ENCODE results near the gene PRKG1.

DNA sequence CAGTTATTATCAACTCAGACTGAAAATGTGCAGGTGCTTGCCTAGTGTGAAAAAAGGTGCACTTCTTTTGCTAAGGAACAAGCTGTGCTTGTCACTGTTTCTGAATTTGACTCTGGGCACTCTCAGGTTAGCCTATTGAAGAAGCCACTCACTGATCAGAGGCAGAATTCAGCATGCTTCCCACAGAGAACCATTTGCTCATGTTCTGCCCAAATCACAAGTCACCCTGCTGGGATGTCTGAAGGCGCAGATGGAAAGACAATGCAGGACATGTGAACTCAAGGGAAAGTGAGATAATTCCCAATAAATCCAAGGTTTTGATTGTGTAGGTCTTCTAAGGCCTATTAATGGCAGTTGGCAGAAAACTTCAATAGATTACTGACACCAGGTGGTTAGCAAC lies 672.9 kb downstream of the PRKG1 start:
- TF ChIP-seq, protein P1, sequence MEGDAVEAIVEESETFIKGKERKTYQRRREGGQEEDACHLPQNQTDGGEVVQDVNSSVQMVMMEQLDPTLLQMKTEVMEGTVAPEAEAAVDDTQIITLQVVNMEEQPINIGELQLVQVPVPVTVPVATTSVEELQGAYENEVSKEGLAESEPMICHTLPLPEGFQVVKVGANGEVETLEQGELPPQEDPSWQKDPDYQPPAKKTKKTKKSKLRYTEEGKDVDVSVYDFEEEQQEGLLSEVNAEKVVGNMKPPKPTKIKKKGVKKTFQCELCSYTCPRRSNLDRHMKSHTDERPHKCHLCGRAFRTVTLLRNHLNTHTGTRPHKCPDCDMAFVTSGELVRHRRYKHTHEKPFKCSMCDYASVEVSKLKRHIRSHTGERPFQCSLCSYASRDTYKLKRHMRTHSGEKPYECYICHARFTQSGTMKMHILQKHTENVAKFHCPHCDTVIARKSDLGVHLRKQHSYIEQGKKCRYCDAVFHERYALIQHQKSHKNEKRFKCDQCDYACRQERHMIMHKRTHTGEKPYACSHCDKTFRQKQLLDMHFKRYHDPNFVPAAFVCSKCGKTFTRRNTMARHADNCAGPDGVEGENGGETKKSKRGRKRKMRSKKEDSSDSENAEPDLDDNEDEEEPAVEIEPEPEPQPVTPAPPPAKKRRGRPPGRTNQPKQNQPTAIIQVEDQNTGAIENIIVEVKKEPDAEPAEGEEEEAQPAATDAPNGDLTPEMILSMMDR (IDR thresholded peaks at IDR 0.05; ENCODE audit: low read depth, low read length, poor library complexity, severe bottlenecking) = no peak
- TF ChIP-seq EZH2phosphoT487 (IDR thresholded peaks at IDR 0.05; ENCODE audit: borderline replicate concordance, low read length) = no peak
